Measurements from ENCODE around the gene BASP1.
"Not testable (repeated sequence)": the region's sequence is repeated elsewhere in the genome, so short reads cannot be mapped to it uniquely, and the experiment has no call there.

BASP1 gene

DNA sequence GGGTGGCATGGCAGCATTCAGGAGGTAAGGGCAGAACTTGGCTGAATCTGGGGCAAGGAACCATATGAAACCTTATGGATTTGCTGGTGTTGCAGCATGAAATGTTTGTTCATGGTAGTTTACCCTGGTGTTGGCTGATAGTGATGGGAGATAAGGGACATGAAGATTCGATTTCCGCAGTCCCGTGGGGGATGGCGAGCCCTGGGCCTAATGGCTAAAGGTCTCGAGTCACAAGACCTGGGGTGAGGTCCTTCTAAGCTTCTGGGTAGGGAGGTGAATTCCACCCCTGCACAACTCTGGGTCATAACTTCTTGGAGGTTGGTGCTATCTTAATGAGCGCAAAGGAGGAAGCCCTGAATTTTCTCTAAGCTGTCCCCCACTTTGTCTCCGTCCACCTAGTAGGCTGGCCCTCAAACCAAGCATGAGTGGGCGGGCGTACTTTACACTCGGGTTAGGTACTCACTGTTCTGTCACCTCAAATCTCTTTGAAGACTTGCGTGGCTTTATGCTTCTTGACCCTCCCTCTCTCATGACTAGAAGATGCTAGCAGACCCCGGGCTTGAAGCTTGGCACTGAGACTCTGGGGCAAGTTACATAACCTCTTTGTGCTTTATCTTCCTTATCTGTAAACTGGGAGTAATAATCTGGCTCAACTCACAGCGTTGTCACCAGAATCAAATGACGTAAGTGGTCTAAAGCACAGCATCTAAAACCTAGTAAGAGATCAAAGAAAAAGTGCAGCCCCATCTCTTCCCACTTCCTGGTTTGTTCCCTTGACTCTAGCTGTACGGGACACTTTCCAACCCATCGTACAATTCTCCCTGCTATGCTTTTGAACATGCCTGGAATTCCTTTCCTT, 72.5 kb downstream of the BASP1 start:
- DNase-seq (ENCODE audit: low spot score), result no peak

DNA sequence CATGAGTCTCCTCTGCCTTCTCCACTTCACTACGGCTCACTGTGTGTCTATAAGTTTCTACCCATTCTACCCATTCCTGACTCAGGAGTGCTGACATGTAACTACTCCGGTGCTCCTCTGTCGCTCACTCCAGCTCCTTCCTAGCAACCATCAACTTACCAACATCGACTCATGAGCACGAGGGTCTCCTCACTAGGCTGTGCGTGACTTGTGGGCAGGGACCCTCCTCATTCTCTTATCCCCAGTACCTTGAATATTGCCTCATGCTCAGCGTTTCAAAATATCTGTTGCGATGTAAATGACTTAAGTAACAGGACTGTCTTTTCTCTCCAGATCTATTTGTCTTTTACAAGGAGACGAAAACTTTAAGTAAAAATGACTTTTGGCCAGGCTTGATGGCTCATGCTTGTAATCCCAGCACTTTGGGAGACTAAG, 73.1 kb downstream of the BASP1 start:
- DNase-seq (ENCODE audit: low spot score), result no peak

DNA sequence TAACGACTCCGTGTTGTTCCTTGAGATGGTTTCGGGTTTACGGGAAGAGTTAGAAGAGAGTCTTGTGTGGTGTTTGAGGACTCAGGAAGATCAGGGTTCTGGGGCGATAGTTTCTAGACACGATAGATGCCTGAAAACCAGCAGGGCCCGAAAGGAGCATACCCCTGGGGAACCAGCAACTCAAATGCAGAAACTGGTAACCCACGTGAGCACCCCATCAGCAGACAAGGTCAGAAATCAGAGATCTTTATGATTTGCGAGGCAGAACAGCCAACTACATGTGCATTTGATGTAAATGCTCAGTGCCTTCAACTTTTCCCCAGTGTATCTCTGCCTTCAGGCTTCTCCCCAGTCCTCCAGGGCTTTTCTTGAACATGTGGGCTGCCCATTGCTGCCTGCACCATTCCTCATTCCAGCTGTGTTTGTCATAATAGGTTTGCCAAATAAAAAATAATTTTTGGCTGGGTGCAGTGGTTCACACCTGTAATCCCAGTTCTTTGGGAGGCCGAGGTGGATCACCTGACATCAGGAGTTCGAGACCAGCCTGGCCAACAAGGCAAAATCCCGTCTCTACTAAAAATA, 75.1 kb downstream of the BASP1 start:
- DNase-seq (ENCODE audit: low spot score), result no peak

GRCh38 chr5:17294639-17295311, 77.3 kb downstream of the BASP1 start:
- DNase-seq (ENCODE audit: low spot score), result no peak

GRCh38 chr5:17295671-17296070, 78.2 kb downstream of the BASP1 start:
- no peak for DNase-seq (ENCODE audit: low spot score)

DNA sequence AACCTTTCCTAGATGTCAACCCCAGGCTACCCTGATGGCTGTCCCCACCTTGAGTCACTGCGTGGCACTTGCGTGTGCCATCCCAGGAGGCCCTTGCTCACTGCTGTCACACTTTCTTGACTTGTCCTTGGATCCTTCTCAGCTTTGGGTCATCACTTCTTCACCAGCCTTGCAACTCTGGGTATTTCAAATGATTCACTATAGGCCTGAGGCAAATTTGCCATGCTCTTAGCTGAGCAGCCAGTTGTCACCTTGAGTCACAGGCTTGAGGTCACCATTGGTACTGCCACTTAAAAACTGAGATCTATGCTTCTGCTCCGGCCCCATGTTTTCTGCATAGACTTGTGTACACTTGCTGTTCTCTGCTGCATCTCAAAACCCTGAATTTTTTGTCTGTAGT, 84.7 kb downstream of the BASP1 start:
- DNase-seq (ENCODE audit: low spot score), result no peak

DNA sequence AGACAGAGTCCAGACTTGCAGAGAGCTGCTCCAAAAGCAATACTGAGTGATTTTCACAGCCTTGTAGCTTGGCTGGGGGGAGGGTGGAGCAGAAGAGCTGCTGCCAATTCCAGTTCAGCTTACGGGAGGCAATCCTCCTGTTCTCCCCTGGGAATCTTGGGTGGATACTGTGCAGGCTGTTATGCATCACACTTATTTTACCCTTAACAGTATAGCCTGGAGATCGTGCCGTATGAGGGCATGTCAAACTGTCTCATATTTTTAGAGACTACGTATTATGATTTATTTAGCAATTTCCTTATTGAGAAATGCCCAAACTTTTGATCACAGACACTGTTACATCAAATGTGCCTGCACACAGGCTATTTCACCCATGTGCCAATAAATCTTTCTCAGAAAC, 85.2 kb downstream of the BASP1 start:
- DNase-seq (ENCODE audit: low spot score), result no peak

DNA sequence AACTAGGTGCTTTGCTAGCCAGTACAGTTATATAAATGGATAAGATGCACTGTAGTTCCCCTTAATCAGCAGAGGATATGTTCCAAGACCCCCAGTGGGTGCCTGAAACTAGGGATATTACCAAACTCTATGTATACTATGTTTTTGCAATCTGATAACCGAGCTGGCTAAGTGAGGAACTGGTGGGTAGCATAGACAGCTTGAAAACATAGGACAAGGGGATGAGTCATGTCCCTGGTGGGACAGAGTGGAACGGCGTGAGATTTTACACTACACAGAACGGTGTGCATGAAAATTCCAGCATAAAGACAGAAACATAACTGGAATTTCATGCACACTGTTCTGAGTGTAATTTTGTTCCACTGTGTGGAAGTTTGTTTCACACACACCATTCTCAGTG, 86.9 kb downstream of the BASP1 start:
- DNase-seq (ENCODE audit: low spot score), result no peak

- no peak for DNase-seq (ENCODE audit: low spot score)
Measured at GRCh38 chr5:17305017-17305416, 87.6 kb downstream of the BASP1 start.

GRCh38 chr5:17305964-17306725, 88.7 kb downstream of the BASP1 start:
- DNase-seq (ENCODE audit: low spot score), result no peak

DNA sequence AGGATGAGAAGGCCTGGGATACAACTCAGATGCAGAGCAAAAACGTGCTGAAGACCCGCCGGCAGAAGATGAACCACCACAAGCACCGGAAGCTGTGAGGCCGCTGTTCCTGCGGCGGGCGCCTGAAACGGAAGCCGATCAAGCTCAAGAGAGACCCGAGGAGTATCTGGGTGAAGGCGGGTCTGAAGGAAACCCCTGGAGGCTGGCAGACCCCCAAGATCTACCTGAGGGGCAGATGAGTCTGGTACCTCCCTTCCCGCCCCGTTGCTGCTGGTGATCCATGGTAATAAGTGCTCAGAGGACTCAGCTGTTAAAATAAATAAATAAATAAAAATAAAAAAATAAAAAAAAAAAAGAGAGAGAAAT, 89.3 kb downstream of the BASP1 start:
- DNase-seq (ENCODE audit: low spot score), result no peak

GRCh38 chr5:17307440-17307839, 90.0 kb downstream of the BASP1 start:
- DNase-seq (ENCODE audit: low spot score), result not testable (repeated sequence)

- no peak for DNase-seq (ENCODE audit: low spot score)
Measured at GRCh38 chr5:17308326-17309065, 91.1 kb downstream of the BASP1 start.

GRCh38 chr5:17309462-17309861, 92.0 kb downstream of the BASP1 start:
- DNase-seq (ENCODE audit: low spot score), result no peak

DNA sequence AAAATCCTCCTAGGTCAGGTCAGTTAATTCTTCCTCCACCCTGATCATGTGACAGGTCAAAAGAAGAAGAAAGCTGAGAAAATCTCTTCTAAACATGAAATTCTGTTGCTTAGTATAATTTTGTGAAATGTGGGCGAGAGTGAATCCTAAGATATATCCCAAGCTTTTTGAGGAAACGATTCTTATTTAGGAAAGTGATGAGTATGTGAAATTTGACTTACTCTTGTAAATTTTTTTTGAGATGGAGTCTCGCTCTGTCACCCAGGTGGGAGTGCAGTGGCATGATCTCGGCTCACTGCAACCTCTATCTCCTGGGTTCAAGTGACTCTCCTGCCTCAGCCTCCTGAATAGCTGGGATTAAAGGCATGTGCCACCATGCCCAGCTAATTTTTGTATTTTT, 93.1 kb downstream of the BASP1 start:
- not testable (repeated sequence) for DNase-seq (ENCODE audit: low spot score)

- not testable (repeated sequence) for DNase-seq (ENCODE audit: low spot score)
Measured at GRCh38 chr5:17311811-17312210, 94.4 kb downstream of the BASP1 start.

DNA sequence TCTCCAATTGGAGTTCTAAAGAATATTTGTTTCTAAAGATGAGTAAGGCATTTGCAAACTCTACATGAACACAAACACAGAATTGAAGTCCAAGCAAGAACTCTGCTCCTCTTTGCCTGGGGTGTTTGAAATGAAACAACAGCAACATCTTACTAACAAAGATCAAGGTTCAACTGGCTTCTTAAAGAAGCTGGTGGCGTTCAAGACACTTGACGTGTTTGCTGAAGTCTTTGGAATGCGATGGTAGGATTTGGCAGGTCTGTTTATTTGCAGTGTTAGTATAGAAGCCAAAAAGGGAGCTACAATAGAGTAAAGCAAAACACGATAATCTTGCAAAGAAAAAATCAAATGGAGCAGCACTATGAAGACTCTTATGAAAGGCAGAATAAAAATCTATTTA, 94.9 kb downstream of the BASP1 start:
- no peak for DNase-seq (ENCODE audit: low spot score)

DNA sequence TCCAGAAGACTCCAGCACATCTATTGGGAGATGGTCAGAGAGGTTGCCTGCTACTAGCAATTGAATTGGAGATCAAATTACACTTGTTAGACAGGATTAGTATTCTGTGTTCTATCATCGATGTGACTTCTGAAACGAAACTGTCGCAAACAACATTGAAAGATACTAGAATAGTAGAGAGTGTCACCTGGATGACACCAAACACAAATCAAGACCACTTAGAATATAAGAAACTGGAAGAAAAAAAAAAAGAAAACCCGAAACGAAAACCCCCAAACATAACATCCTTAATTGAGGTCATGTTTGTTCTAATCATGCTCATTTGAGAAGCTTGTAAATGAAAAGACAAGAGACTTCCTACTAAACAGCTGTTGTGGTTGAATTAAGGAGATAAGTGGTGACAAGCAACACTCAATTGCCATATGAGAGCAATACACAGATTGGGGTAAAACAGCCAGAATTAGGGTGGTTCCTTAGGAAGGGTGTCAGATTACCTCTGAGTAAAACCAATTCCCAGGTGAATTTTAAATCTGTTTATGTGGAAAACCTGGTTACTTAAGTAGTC, 97.6 kb downstream of the BASP1 start:
- no peak for DNase-seq (ENCODE audit: low spot score)

DNA sequence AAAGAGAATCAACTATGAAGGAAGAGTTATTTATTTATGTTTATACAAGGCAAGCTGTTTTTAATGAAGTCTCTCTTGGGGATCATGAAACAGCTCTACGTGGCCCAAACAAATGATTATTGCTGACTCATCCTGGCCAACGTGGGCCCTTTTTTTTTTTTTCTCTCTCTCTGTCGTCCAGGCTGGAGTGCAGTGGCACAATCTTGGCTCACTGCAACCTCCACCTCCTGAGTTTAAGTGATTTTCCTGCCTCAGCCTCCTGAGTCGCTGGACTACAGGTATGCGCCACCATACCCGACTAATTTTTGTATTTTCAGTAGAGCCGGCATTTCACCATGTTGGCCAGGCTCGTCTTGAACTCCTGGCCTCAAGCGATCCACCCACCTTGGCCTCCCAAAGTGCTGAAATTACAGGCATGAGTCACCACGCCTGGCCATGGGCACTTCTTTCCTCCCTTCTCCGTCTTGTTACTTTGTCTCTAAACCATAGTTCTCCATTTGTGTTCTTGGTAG, 98.3 kb downstream of the BASP1 start:
- DNase-seq (ENCODE audit: low spot score), result no peak

DNA sequence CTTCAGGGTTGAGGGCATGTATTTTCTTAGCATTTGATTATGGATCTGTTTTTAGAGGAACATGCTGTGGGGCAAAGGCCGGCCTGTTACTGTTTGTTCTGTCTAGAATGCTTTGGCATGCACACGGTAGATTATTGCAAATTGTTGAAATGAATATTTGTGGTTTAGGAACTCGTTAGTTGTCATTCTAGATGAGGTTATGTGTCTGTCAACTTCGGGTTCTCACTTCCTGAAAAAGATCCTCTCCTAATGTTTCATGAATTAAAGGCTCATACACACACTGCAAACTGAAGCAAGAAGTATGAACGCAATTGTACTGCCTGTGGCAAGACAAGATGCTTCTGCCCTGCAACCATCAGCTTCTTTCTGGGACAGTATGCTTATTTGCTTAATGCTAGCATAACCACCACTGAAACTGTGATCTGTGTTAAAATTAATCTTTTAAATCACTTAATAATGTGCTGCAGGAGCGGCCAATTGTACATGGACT, 99.6 kb downstream of the BASP1 start:
- no peak for DNase-seq (ENCODE audit: low spot score)

DNA sequence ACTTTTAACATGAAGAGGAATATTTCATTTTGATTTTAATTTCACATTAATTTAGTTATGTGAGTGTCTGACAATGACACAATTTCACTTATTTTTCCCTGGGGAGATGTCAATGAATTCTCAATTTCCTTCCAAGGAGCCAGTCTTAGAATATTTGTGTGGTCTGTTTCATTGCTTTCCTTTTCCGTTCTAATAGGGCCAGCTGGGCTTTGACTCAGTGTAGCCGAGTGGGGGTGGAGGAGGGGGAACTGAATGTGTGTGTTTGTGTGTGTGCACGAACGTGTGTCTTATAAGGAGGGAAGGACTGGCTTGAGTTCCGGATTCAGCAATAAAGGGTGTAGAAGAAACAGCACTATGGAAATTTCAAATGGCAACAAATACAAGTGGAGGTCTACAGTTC, 100.0 kb downstream of the BASP1 start:
- DNase-seq (ENCODE audit: low spot score), result no peak

Measured in activated CD4-positive, alpha-beta T cell treated with anti-CD3 and anti-CD28 coated beads, Interleukin-2, Interleukin-4, amounts not matched to agents 100 ng/mL and 50 ng/mL, durations not matched to agents 16 hours and 8 hours (primary cell).